Measurements from ENCODE around the gene AMPH. TPM values are rescaled to one million over a fixed set of nuclear protein-coding genes. Genes with fewer than 3 reads are reported as not detected.

AMPH gene
- total RNA-seq, 6 donors from 2014 or later: 0.61 to 25.1 (median 2.5) TPM

GRCh38 chr7:38607466-38607865, 23.7 kb downstream of the AMPH start:
- no peak for TF ChIP-seq POLR2A (IDR thresholded peaks at IDR 0.05)
- no peak for TF ChIP-seq POLR2AphosphoS5 (IDR thresholded peaks at IDR 0.05)
- TF ChIP-seq CTCF (IDR thresholded peaks at IDR 0.05): no peak
- Histone ChIP-seq H3K4me3 (no peak overlapping the region), H3K36me3 (no peaks in the 10 kb centered on the region), H3K27me3 (no peaks in the 10 kb centered on the region), H3K27ac (no peak overlapping the region), H3K9me3 (no peaks in the 10 kb centered on the region), H3K4me1 (no peaks in the 10 kb centered on the region)
- ATAC-seq (ENCODE audit: low FRiP score in 2 of 2): no peak
- 88 to 94% methylated on average over 2 of the region's 2 CpGs for WGBS, 2 donors
- DNase-seq: no peak

DNA sequence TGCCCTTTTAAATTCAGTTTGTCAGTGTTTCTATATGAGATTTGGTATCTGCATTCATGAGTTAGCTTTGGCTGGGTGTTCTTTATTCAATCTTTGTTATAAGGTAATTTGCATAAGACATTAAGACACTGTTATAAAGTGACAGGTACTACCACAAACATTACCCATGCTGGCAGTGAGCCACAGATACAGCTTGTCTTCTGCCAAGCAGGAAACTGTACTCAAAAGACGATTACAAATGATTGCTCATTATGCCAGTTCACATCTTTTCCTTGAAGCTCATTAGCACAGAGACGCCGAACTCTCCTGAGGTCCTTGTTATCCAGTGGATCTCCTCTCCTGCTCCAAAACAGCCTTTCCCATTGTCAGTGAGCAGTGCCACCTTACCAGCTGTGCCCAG, 30.4 kb downstream of the AMPH start:
- no peak for ATAC-seq (ENCODE audit: low FRiP score in 2 of 2)
- no peaks in the 10 kb centered on the region for H3K9me3 ChIP-seq
- WGBS, 2 donors: 60 to 75% methylated on average over 3 of the region's 3 CpGs

GRCh38 chr7:38594949-38595348, 36.2 kb downstream of the AMPH start:
- Histone ChIP-seq H3K9me3 (no peaks in the 10 kb centered on the region), H3K36me3 (no peaks in the 10 kb centered on the region), H3K27me3 (no peaks in the 10 kb centered on the region), H3K4me3 (no peak overlapping the region), H3K27ac (no peak overlapping the region), H3K4me1 (no peaks in the 10 kb centered on the region)
- no peak for ATAC-seq (ENCODE audit: low FRiP score in 2 of 2)
- DNase-seq: no peak
- TF ChIP-seq EP300 (IDR thresholded peaks at IDR 0.05) (no peak), POLR2A (IDR thresholded peaks at IDR 0.05) (no peak), CTCF (IDR thresholded peaks at IDR 0.05) (no peak)
- WGBS, 2 donors: 60 to 83% methylated on average over 4 of the region's 4 CpGs

More for the DNA sequence above, 30.4 kb downstream of the AMPH start:
- Histone ChIP-seq H3K27me3 (no peaks in the 10 kb centered on the region), H3K36me3 (no peaks in the 10 kb centered on the region), H3K27ac (no peak overlapping the region), H3K4me1 (no peaks in the 10 kb centered on the region), H3K4me3 (no peak overlapping the region)
- TF ChIP-seq POLR2A (IDR thresholded peaks at IDR 0.05): no peak
- no peak for TF ChIP-seq POLR2AphosphoS5 (IDR thresholded peaks at IDR 0.05)
- TF ChIP-seq CTCF (IDR thresholded peaks at IDR 0.05): no peak
- TF ChIP-seq EP300 (IDR thresholded peaks at IDR 0.05): no peak
- DNase-seq: no peak

GRCh38 chr7:38592737-38593288, 38.4 kb downstream of the AMPH start:
- no peaks in the 10 kb centered on the region for H3K27me3 ChIP-seq
- ATAC-seq (ENCODE audit: low FRiP score in 2 of 2): no peak
- no peak for DNase-seq
- 50 to 80% methylated on average over 2 of the region's 2 CpGs for WGBS, 2 donors
- TF ChIP-seq POLR2AphosphoS5 (IDR thresholded peaks at IDR 0.05) (no peak), EP300 (IDR thresholded peaks at IDR 0.05) (no peak), POLR2A (IDR thresholded peaks at IDR 0.05) (no peak), CTCF (IDR thresholded peaks at IDR 0.05) (no peak)
- no peak overlapping the region for H3K4me3 ChIP-seq
- H3K4me1 ChIP-seq: no peaks in the 10 kb centered on the region
- H3K27ac ChIP-seq: no peak overlapping the region
- H3K9me3 ChIP-seq: no peaks in the 10 kb centered on the region
- no peaks in the 10 kb centered on the region for H3K36me3 ChIP-seq

GRCh38 chr7:38585572-38586354, 45.4 kb downstream of the AMPH start:
- H3K36me3 ChIP-seq: no peaks in the 10 kb centered on the region
- H3K4me1 ChIP-seq: no peaks in the 10 kb centered on the region
- H3K27me3 ChIP-seq: no peaks in the 10 kb centered on the region
- H3K9me3 ChIP-seq: no peaks in the 10 kb centered on the region
- no peak overlapping the region for H3K27ac ChIP-seq
- H3K4me3 ChIP-seq: no peak overlapping the region
- no peak for ATAC-seq (ENCODE audit: low FRiP score in 2 of 2)
- TF ChIP-seq POLR2A (IDR thresholded peaks at IDR 0.05) (no peak), EP300 (IDR thresholded peaks at IDR 0.05) (no peak), CTCF (IDR thresholded peaks at IDR 0.05) (no peak), POLR2AphosphoS5 (IDR thresholded peaks at IDR 0.05) (no peak)
- DNase-seq: no peak
- WGBS, 2 donors: 47 to 61% methylated on average over 6 of the region's 6 CpGs

Measured in upper lobe of left lung (tissue), 6 donors.